Stimulated activated CD8-positive, alpha-beta memory T cell treated with anti-CD3 and anti-CD28 coated beads, Interleukin-2, amount 100 ng/mL, for 1 hour (primary cell): ENCODE measurements around the gene SLC7A9.

Source experiments
- DNase-seq, 2 donors: peaks; one replicate each; pipeline ENCODE4 v3.0.0-alpha.2; 2020; ENCODE audit warnings: low read depth in 2 of 2

The SLC7A9 gene

GRCh38 chr19:32869369-32869965, at the start of gene SLC7A9:
TSS of gene SLC7A9 (minus strand) at chr19:32869767. CDS start at chr19:32868534, 1,233 bp downstream.
- DNase-seq, result no peak

GRCh38 chr19:32919365-32919764, 49.8 kb upstream of the SLC7A9 start:
- no peak for DNase-seq

GRCh38 chr19:32917616-32917996, 48.0 kb upstream of the SLC7A9 start:
- no peak for DNase-seq

GRCh38 chr19:32916969-32917615, 47.5 kb upstream of the SLC7A9 start:
- no peak for DNase-seq

- DNase-seq, result no peak
These were observed 45.5 kb upstream of the SLC7A9 start for GRCh38 chr19:32914879-32915660.

- DNase-seq, result no peak
These were observed 41.9 kb upstream of the SLC7A9 start for GRCh38 chr19:32911467-32911866.

GRCh38 chr19:32910874-32911273, 41.3 kb upstream of the SLC7A9 start:
- no peak for DNase-seq

GRCh38 chr19:32910094-32910493, 40.5 kb upstream of the SLC7A9 start:
- DNase-seq, result no peak

- DNase-seq, result no peak
These were observed 39.7 kb upstream of the SLC7A9 start for GRCh38 chr19:32909257-32909656.

- DNase-seq, result no peak
These were observed 39.1 kb upstream of the SLC7A9 start for GRCh38 chr19:32908641-32909190.

- DNase-seq, result no peak
These were observed 32.9 kb upstream of the SLC7A9 start for GRCh38 chr19:32902448-32902847.

- DNase-seq, result no peak
These were observed 32.1 kb upstream of the SLC7A9 start for GRCh38 chr19:32901504-32902161.

- DNase-seq, result no peak
These were observed 27.1 kb upstream of the SLC7A9 start for GRCh38 chr19:32896516-32897214.

- DNase-seq, result no peak
These were observed 25.8 kb upstream of the SLC7A9 start for GRCh38 chr19:32895384-32895783.

- DNase-seq, result no peak
These were observed 22.0 kb upstream of the SLC7A9 start for GRCh38 chr19:32891609-32892008.

- DNase-seq, result no peak
These were observed 21.3 kb upstream of the SLC7A9 start for GRCh38 chr19:32890841-32891240.

GRCh38 chr19:32890326-32890725, 20.8 kb upstream of the SLC7A9 start:
- DNase-seq, result no peak

GRCh38 chr19:32889137-32889934, 19.8 kb upstream of the SLC7A9 start:
- no peak for DNase-seq

- DNase-seq, result no peak
These were observed 18.1 kb upstream of the SLC7A9 start for GRCh38 chr19:32887572-32888215.

- DNase-seq, result no peak
These were observed 16.7 kb upstream of the SLC7A9 start for GRCh38 chr19:32886241-32886640.
